Ishikawa (cell line): ENCODE data around the gene PTPRN2.

Source experiments
- CEBPB ChIP-seq: IDR thresholded peaks from 2 replicates; pipeline ENCODE4 v1.6.1; 2012
- CREB1 ChIP-seq: IDR thresholded peaks from 2 replicates; pipeline ENCODE4 v1.6.1; 2012; ENCODE audit warnings: low read depth
- EGR1 ChIP-seq: IDR thresholded peaks from 2 replicates; pipeline ENCODE4 v1.6.1; 2012
- EP300 ChIP-seq: IDR thresholded peaks from 2 replicates; pipeline ENCODE4 v1.6.1; 2012; ENCODE audit warnings: borderline replicate concordance
- FOXM1 ChIP-seq: IDR thresholded peaks from 2 replicates; pipeline ENCODE4 v1.6.1; 2012; ENCODE audit warnings: low read depth, borderline replicate concordance
- MAX ChIP-seq: IDR thresholded peaks from 2 replicates; pipeline ENCODE4 v1.6.1; 2012
- NFIC ChIP-seq: IDR thresholded peaks from 2 replicates; pipeline ENCODE4 v1.6.1; 2012
- RAD21 ChIP-seq: IDR thresholded peaks from 2 replicates; pipeline ENCODE4 v1.6.1; 2012; ENCODE audit warnings: low read depth
- TAF1 ChIP-seq: IDR thresholded peaks from 2 replicates; pipeline ENCODE4 v1.6.1; 2012; ENCODE audit warnings: low read depth, mild to moderate bottlenecking
- TCF12 ChIP-seq: IDR thresholded peaks from 2 replicates; pipeline ENCODE4 v1.6.1; 2012; ENCODE audit warnings: low read depth
- TEAD4 ChIP-seq: IDR thresholded peaks from 2 replicates; pipeline ENCODE4 v1.6.1; 2012
- USF1 ChIP-seq: IDR thresholded peaks from 2 replicates; pipeline ENCODE4 v1.6.1; 2012
- YY1 ChIP-seq: IDR thresholded peaks from 2 replicates; pipeline ENCODE4 v1.6.1; 2012; ENCODE audit warnings: low read depth
- ZBTB7A ChIP-seq: IDR thresholded peaks from 2 replicates; pipeline ENCODE4 v1.6.1; 2012; ENCODE audit warnings: low read depth
- TF ChIP-seq, protein P1 (sequence below): IDR thresholded peaks from 2 replicates; pipeline ENCODE4 v1.6.1; 2012; ENCODE audit warnings: low read depth, mild to moderate bottlenecking

PTPRN2 gene

GRCh38 chr7:157703534-157704195 lies 884.0 kb downstream of the PTPRN2 start:
- no peak for TF ChIP-seq NFIC
- no peak for TF ChIP-seq EGR1

DNA sequence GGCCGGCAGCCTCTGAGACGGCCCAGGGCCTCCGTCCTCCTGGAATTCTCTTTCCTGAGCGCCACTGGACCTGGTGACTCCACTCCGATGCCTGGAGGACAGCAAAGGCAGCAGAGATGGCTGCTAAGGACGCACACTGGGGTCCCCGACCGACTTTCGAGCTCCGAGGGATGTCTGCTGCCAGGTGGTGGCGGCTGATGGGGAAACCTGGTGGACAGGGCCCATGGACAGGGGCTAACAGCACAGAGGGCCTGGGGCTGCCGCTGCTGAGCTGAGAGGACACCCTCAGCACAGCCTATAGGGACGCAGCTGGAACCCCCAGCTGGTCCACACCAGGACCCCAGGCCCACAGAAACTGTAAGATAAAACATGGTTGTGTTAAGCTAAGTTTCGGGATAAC lies 884.5 kb downstream of the PTPRN2 start:
- TF ChIP-seq EGR1 (no peak), TEAD4 (no peak), TCF12 (no peak), NFIC (no peak), CEBPB (no peak), YY1 (no peak), TAF1 (no peak), MAX (no peak), EP300 (no peak), RAD21 (no peak), FOXM1 (no peak), ZBTB7A (no peak), USF1 (no peak)
- TF ChIP-seq, protein P1, sequence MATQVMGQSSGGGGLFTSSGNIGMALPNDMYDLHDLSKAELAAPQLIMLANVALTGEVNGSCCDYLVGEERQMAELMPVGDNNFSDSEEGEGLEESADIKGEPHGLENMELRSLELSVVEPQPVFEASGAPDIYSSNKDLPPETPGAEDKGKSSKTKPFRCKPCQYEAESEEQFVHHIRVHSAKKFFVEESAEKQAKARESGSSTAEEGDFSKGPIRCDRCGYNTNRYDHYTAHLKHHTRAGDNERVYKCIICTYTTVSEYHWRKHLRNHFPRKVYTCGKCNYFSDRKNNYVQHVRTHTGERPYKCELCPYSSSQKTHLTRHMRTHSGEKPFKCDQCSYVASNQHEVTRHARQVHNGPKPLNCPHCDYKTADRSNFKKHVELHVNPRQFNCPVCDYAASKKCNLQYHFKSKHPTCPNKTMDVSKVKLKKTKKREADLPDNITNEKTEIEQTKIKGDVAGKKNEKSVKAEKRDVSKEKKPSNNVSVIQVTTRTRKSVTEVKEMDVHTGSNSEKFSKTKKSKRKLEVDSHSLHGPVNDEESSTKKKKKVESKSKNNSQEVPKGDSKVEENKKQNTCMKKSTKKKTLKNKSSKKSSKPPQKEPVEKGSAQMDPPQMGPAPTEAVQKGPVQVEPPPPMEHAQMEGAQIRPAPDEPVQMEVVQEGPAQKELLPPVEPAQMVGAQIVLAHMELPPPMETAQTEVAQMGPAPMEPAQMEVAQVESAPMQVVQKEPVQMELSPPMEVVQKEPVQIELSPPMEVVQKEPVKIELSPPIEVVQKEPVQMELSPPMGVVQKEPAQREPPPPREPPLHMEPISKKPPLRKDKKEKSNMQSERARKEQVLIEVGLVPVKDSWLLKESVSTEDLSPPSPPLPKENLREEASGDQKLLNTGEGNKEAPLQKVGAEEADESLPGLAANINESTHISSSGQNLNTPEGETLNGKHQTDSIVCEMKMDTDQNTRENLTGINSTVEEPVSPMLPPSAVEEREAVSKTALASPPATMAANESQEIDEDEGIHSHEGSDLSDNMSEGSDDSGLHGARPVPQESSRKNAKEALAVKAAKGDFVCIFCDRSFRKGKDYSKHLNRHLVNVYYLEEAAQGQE: no peak

GRCh38 chr7:157702311-157703023 lies 885.2 kb downstream of the PTPRN2 start:
- no peak for TF ChIP-seq EGR1
- TF ChIP-seq EP300: no peak
- no peak for TF ChIP-seq TAF1
- no peak for TF ChIP-seq USF1
- TF ChIP-seq RAD21: no peak
- no peak for TF ChIP-seq ZBTB7A
- TF ChIP-seq CEBPB: no peak
- no peak for TF ChIP-seq TEAD4
- TF ChIP-seq TCF12: no peak
- no peak for TF ChIP-seq YY1
- TF ChIP-seq CREB1: no peak
- TF ChIP-seq, protein P1: no peak
- no peak for TF ChIP-seq NFIC
- no peak for TF ChIP-seq MAX
- no peak for TF ChIP-seq FOXM1

- TF ChIP-seq YY1: no peak
- TF ChIP-seq USF1: no peak
- no peak for TF ChIP-seq MAX
Observed at GRCh38 chr7:157700231-157701005, 887.2 kb downstream of the PTPRN2 start.
